Mesenteric fat pad (tissue), 1 donor: ENCODE results near the gene TCEAL9. TPM values are rescaled to one million over a fixed set of nuclear protein-coding genes. Genes with fewer than 3 reads are reported as not detected.
"Not testable (repeated sequence)": the region's sequence is repeated elsewhere in the genome, so short reads cannot be mapped to it uniquely, and the experiment has no call there.

Experiments used
- DNase-seq: peaks from one replicate; pipeline ENCODE4 v3.0.0-alpha.2; 2020; ENCODE audit warnings: low spot score
- long read RNA-seq: library from polyadenylated mRNA; unstranded; transcript quantifications from one replicate; pipeline ENCODE4 v2.0.0, GENCODE V29; 2020
- total RNA-seq: library from RNA; stranded (reverse); fragmentation: NEBNext Ultra II Directional; extraction: Animal tissue kit (Norgen Biotek cat#: 25700); gene quantifications from one replicate; pipeline ENCODE4 v1.2.1, GENCODE V29; 2021
- donor health status: DM: yes; HTN: yes; CAD: no.

Gene TCEAL9, protein sequence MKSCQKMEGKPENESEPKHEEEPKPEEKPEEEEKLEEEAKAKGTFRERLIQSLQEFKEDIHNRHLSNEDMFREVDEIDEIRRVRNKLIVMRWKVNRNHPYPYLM
- total RNA-seq, result 48.1 TPM
- long read RNA-seq, transcript TCEAL9-202 (3 exons, 1,033 nt), result major isoform, 22 of 38 reads
- long read RNA-seq, transcript TCEAL9-201 (2 exons, 699 nt), result minor isoform, 13 of 38 reads
- long read RNA-seq, partial matches to known transcripts, result 0 of 38 reads
- long read RNA-seq, other reads (novel, unspliced or antisense), result 2 of 38 reads

DNA sequence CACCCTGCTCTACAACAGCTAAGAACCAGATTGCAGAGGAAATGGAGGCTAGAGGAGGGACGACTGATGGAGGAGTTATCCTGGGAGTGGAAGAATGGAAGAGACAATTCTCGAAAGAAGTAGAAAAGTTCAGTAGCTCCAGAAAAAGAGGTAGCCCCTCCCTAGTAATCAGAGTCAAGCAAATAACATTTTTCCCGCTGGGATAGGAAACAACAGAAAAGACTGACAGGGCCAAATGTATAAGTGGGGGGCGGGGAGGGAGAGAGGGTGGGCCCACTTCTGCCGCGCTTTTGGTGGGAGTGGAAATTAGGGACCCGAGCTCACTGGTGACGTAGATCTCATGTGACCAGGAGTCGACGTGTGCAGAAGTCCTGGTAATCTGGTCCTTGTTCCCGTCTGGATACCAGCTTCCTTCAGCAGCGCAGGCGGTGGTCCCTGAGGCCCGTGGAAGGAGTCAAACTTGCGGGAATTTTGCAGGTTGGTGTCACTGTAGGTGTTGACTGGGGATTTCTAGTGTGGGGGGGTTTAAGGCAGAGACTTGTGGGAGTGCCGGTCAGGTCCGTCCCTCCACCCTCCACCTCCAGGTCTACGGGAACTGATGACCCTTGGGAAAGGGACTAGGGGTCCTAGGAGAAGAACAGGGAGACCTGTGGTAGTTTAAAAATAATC is at the start of gene TCEAL9:
Gene TCEAL9, plus strand, starts transcription at position 377 of the 669 bp plus-strand sequence. CDS start 1,179 bp downstream, outside the sequence.
- DNase-seq, result no peak

DNA sequence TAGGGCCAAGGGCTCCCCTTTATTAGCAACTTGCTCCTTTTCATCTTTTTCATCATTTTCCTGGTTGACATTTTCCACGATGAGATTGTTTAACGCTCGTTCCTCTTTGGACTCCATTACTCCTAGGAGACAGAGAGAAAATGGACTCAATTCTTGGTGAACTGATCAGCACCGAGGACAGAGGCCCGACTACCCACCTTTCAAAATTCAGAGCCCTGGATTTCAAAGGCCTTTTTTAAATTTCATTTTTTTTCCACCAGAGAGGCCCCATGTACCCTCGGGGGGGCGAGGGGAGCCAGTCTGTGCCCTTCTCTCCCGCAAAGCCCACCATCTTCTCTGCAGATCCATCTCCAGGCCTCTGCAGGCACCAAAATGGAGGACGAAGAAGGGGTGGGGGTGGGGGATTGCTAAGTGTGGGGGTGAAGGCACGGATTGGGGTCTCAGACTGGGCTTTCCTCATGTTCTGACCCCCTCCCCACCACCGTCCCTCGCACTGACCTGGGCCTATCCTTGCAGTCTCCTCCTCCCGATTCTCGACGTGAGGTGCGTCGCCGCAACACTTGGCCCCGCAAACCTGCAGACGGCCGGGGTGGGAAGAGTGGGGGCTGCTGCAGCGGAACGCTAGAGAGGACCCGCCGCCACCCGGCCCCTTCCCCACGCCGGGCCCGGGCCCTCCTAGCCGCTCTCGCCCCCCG is 46.3 kb upstream of the TCEAL9 start:
- DNase-seq, result no peak

DNA sequence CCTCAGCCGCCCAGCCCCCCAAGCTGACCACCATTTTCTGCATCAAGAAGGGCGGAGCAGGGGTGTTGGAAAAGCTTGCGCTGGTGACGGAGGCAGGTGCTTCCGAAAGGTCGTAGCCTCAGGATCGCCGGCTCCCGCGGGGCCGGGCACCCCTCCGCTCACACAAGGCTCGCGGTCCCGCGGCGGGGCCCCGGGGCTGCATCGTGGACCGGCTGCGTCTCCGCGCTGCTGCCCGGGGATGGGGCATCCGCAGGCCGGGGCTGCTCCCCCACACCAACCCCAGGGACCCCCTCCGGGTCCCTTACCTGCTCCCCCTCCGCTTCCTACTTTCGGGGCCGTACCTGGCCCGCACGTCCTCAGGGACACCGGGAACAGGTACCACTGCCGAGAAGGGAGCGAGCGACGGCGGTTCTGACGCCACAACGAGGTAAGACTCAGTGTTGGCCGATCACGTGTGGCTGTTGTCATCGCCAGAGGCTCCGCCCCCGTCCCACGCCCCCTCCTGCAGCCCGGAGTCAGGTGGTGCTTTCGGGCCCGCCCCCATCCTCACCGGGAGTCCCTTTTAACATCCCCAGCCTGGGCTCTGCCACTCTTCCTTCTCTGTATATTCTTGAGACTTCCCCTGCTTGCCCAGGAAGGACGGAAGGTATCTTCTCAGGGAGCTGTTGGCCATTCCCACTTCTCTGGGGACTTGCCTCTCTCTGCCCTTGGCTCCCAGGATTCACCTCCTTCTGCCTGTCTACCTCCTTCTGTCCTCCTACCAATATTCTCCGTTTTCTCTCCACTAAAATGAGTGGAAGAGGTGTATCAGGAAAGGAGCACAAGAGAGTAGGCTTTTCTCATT is 45.5 kb upstream of the TCEAL9 start, which contains the start of gene BEX2:
Gene BEX2, minus strand, starts transcription at position 436 of the 844 bp plus-strand sequence. CDS start 1,014 bp downstream, outside the sequence.
- no peak for DNase-seq

DNA sequence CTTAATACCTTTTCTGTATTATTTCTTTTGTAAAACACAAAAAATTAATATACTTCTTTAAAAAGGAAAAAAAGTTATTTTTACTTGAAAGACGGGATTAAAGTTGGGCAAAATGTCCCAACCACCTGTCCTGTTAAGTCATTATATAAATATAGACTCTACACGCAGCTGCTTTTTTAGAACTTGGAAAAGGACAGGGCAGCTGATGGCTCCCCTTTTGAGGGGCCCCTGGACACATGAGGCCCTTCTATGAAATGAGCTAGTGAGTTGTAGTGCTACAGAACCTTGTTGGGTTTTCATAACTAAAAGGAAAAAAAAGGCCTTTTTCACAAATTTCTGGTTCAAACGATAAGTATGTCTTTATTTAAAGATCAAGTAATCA is 44.9 kb upstream of the TCEAL9 start:
- no peak for DNase-seq

DNA sequence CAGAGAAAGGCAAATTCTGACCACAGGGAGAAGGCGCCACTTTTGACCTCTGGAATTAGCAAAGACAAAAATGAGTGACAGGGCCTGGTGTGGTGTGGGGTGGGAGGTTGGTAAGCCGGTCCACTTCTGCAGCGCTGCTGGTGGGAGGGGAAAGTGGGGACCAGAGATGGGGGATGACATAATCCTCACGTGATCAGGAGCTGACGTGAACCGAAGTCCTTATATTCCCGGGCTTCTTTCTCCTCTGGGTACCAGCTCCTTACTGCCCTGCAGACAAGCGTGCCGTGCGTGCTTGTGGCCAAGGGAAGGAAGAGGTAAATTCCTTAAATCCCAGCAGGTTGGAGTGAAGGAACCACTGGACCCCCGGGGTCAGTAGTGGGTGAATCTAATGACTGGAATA is 26.3 kb upstream of the TCEAL9 start, which contains the start of gene TCEAL7:
Gene TCEAL7, plus strand, starts transcription at position 249 of the 400 bp plus-strand sequence. CDS start 1,165 bp downstream, outside the sequence.
- DNase-seq, result no peak

DNA sequence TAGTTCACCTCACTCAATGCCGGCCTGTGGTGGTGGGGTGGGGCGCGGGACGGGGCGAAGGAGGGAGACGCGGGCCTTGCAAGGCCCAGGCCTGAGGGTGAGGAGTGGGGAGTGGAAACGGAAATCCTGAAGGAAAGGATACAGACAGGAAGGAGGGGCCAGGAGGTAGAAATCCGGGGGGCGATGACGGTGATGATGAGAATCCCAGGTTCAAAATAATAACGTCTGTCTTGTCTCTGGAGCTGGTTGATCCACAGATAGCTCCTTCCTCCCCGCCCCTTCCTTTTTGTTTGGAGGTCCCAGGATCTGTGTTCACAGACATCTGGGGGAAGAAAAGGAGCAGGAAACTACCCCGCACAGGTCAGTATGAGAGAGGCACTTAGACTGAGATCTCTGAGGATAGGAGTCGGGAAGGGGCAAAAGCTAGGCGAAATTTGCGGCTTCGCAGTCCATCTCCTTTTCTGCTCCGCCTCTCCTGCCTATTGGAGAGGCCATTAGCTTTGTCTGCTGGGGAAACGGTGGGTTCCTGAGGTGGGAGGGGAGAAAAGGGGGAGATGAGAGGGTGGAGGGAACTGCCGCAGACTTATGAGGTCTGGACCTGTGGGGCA is 25.5 kb upstream of the TCEAL9 start:
- no peak for DNase-seq

DNA sequence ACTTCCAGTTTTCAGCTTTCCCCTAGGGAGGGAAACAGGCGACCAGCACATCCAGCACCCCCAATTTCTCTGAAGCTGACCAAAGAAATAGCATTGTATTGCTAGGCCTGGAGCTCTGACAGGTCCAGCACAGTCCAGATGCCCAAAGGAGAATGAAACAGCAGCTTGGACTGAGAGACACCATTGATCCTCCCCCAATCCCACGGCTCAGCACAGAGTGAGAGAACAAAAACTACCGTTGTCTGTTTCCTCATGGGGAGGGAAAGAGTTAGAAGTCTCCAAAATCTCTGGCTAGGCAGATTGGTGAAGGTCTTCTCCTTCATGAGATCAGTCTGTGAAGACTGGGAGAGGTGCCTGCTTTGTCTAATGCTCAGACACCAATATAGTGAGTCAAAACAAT is 17.6 kb upstream of the TCEAL9 start:
- no peak for DNase-seq

DNA sequence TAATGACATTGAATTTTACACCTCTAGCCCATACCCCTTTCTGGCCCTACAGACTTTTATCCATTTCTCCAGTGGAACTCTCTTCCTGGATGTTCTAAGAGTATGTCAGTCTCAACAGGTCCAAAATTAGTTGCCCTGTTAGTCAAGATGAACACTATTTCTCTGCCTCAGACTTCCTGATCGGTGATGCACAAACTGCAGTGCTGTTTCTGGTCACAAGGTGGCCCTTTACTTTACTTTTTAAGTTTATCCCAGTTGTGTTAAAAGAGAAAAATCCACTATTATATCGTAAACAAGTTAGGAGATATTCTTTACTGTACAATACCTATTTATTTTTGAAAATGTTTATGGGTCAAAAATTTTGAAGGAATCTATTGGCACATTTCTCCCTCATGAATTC is 13.2 kb upstream of the TCEAL9 start:
- no peak for DNase-seq

DNA sequence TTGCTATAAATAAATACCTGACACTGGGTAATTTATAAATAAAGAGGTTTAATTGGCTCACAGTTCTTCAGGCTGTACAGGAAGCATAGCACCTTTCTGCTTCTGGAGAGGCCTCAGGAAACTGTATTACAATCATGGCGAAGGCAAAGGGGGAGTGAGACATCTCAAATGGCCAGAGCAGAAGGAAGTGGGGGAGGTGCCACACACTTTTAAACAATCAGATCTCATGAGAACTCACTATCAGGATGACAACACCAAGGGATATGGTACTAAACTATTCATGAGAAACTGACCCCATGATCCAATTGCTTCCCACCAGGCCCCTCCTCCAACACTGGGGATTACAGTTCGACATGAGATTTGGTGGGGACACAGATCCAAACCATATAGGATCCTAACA is 11.7 kb upstream of the TCEAL9 start:
- no peak for DNase-seq

DNA sequence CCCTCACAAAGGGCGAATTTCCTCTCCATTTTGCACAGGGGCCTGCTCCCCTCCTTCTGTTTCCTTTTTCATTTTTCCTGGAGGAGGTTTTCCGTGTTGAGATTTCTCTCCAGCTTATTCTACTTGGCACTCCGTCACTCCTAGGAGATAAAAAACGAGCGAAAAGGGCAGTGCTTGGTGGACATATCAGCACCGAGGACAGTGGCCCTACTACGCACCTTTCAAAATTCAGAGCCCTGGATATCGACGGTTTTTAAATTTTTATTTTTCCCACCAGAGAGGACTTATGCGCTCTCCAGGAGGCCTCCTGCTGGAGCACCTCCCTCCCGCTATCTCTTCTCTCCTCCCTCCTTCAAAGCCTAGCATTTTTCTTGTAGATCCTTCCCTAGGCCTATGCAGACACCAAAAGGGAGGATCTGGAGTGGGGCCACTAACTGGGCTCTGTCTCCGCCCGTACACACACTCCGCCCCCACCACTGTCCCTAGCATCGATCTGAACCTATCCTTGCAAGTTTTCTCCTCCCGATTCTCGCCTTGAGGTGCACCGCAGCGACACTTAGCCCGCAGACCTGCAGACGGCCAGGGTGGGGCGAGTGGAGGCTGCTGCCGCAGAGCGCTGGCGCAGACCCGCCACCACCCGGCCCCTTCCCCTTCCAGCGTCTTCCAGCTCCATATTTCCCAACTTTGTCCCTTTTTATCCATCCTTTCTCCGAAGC is 8.5 kb upstream of the TCEAL9 start:
- DNase-seq, result no peak

DNA sequence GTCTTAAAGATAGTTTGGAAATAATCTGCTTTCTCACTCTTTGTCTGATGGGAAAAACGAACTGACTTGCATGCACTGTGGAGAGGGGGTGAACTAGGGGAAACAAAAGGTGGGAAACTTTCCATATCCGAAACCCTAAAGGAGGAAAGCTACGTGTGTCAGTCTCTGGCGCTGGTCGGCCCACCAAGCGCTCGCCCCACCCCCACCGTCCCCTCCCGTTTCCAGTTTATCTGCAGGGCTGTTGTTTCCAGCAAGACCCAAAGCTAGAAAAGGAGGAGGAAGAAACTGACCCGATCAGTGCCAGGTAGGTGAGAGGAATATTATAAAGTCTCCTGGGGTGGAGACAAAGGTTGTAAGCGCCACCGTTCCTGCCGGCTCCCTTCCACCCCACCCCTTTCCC is 552 bp downstream of the TCEAL9 start:
- DNase-seq, result no peak

DNA sequence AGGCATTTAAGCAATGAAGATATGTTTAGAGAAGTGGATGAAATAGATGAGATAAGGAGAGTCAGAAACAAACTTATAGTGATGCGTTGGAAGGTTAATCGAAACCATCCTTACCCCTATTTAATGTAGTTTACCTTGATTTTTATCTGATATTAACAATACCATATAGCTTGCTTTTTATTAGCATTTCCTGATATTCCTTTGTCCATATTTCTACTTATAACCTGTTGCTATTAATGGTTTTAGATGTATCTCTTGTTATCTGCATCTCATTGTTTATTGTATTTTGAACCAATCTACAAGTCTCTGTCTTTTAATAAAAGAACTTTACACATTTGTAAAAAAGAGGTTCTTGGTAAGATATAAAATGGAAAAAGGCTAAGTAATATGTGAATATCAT is 1.6 kb downstream of the TCEAL9 start:
- DNase-seq, result no peak

DNA sequence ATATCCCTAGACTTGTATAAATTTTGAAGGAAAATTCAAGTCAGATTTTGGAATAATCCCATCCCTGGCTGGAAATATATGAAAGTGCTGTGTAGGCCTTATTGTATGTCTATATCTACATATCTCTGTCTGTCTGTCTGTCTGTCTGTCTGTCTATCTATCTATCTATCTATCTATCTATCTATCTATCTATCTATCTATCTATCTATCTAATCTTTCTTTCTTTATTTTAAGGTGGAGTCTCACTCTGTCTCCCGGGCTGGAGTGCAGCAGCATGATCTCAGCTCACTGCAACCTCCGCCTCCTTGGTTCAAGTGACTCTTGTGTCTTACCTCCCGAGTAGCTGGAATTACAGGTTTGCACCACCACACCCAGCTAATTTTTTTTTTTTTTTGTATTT is 3.3 kb downstream of the TCEAL9 start:
- DNase-seq, result not testable (repeated sequence)

DNA sequence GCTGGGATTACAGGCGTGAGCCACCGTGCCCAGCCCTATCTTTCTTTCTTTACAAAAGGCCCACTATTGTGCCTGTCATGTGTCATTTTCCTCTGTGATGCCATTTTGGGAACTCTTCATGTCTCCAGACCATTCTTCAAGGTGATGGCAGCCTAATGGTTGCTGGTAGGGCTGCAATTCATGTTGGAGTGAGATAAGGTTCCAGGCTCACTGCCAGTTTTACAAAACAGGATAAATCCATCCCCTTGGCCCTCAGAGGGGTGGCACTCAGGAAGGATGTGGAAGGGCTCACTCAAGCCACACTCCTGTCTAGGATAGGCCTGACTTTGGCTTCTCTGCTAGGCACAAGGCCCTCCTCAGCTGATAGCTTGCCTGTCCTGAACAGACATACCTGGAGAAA is 3.8 kb downstream of the TCEAL9 start:
- no peak for DNase-seq

DNA sequence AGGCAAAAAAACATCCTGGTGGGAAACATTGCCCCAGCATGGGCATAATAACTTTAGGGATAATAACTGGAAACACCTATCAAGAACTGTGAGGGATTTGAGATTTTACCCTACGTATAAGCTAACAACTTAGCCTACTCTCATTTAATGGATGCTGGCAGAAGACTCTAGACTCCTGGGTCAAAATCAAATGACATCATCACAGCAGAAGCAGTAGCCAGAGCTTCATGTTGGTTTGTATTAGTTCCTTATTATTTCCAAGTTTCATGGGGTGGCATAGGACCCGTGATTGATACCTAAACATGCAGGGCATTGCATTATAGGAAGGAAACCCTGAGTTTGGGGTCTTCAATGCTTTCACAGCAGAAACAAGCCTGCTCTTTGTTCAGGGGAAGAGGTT is 4.6 kb downstream of the TCEAL9 start:
- DNase-seq, result no peak

DNA sequence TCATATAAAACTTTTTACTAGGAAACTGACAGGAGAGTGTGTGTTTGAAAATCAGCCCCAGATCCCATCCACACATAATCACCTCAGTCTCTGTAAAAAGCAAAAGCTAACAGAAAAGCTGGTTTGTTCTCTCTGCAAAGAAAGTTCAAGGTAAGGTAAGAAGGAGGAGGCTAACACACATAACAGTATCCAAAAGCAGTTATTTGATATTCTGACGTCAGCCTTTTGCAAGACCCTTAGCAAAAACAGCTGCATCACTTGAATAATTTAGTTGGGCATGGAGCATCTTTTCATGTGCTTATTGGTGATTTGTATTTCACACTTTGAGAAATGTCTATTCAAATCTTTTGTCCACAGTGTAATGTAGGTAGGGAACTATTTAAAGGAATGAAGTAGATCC is 5.5 kb downstream of the TCEAL9 start:
- DNase-seq, result no peak

DNA sequence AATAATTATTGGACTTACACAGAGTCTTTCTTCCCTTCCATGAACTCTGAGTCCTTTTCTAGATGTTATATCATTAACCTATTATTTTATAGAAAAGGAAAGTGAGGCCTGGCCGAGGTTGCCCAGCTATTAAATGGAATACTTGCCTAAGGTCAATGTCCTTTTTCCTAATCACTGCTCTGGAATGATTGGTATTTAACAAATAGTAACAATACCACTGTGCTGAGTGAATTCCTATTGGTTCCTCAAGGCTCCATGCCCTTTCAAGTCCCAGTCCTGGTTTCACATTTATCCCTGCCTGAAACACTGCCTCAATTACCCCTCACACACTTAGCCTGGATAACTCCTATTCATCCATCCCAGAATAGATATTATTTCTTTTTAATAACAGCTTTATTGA is 6.2 kb downstream of the TCEAL9 start:
- no peak for DNase-seq

DNA sequence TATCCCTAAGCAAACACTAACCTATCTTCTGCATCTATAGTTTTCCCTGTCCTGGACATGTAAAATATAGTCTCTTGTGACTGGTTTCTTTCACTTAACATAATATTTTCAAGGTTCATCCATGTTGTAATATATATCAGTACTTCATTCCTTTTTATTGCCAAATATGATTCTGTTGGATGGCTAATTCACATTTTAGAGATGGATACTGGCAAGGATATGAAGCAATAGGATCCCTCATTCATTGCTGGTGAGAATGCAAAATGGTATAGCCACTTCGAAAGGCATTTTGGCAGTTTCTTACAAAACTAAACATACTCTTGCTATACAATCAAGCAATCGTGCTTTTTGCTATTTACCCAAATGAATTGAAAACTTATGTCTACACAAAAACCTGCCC is 6.7 kb downstream of the TCEAL9 start:
- no peak for DNase-seq

DNA sequence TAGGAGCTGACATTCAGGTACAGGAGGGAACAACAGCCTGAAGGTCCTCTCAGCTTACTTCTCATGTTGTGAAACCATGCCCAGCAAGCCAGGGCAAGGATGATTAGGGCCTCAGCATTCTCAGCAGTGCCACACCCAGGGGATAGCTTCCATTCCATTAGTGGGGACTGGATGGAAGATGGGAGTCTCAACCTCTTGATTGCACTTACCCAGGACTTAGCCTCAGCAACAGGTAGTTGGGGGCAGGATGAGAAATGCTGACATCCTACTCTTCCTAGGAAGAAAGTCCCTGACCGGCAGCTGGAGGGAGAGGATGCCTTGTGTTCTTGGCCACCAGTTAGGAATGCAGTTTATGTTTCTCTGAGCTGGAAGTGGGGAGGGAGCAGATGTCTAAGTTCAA is 11.2 kb downstream of the TCEAL9 start:
- DNase-seq, result no peak

DNA sequence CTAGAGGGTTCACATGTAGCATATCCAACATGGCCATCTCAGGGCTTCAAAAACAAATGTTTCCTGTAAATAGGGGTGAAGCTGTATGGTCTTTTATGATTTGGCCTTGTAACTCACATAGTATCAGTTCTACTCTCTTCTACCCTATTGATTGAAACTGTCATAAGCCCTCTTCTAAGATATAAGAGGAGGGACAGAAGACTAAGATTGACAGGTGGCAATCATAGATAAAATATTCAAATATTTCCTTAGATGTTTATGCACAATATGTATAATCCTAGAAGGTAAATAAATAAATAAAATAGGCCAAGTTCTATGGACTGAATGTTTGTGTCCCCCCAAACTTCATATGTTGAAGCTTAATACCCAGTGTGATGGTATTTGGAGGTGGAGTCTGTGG is 13.2 kb downstream of the TCEAL9 start:
- no peak for DNase-seq
